HepG2 (cell line): Measurements from ENCODE around the gene POLR2F. TPM values are rescaled to one million over a fixed set of nuclear protein-coding genes. Genes with fewer than 3 reads are reported as not detected.

Experiments used
- ATAC-seq: fragments of 200-7000 bp; cut with Tn5 transposase; 3 replicates; pipeline ENCODE4 v1.9.1; 2020; ENCODE audit warnings: mild to moderate bottlenecking, moderate library complexity
- BruUV-seq: library from RNA; stranded (reverse); fragments of 400-500 nt; replicated peaks from 2 replicates; lab custom pipeline; 2021; lab: Mats Ljungman, UMichigan
- CTCF ChIA-PET: fragments of 300-600 bp; formaldehyde crosslinking; extraction: SDS; loops from one replicate; lab custom pipeline; 2021; ENCODE audit warnings: low total read pairs, inconsistent platforms, low intra/inter-chr PET ratio; lab: Yijun Ruan, JAX
- POLR2A ChIA-PET: fragments of 350-600 bp; sonication (Branson Sonifier 250); formaldehyde crosslinking; loops from one replicate; lab custom pipeline; 2020; ENCODE audit warnings: antibody characterized with exemption, inconsistent platforms; lab: Yijun Ruan, JAX
- DNase-seq: peaks from one replicate; pipeline ENCODE4 v3.0.0-alpha.2; 2015; ENCODE audit warnings: low spot score
- FAIRE-seq: peaks from 3 replicates; lab custom pipeline; 2011; peaks lifted over from hg19 to GRCh38; lab: Jason Lieb, UNC
- H2AFZ ChIP-seq: one replicate; pipeline ENCODE4 v1.6.1; 2011; ENCODE audit warnings: low read length, inconsistent platforms
- H3K27ac ChIP-seq: fragments of 300-600 bp; 3 replicates; pipeline ENCODE4 v1.8.0; 2011; ENCODE audit warnings: mixed run types, mild to moderate bottlenecking, mixed read lengths, low read length, inconsistent platforms; ENCODE audit not compliant: insufficient read depth; ENCODE audit errors: extremely low read length
- H3K27me3 ChIP-seq, 2 experiments: fragments of 200-600 bp in 1 of 2; 2 replicates in 1 of 2; 3 replicates in 1 of 2; pipeline versions ENCODE4 v1.6.0 to v1.8.0; 2011; ENCODE audit warnings: low read length in 2 of 2, mild to moderate bottlenecking in 2 of 2, moderate library complexity in 2 of 2, inconsistent platforms in 1 of 2; ENCODE audit not compliant: insufficient read depth in 2 of 2, control insufficient read depth in 1 of 2
- H3K36me3 ChIP-seq, 2 experiments: fragments of 200-600 bp in 1 of 2; replicated peaks in 1 of 2; 2 replicates in 1 of 2; 3 replicates in 1 of 2; pipeline versions ENCODE4 v1.5.1 to v1.8.0; 2011; ENCODE audit warnings: low read length in 2 of 2, inconsistent platforms in 1 of 2; ENCODE audit not compliant: insufficient read depth in 2 of 2, control insufficient read depth in 1 of 2
- H3K4me1 ChIP-seq: 2 replicates; pipeline ENCODE4 v1.5.1; 2012; ENCODE audit warnings: low read length, inconsistent platforms; ENCODE audit not compliant: insufficient read depth
- H3K4me2 ChIP-seq: 2 replicates; pipeline ENCODE4 v1.6.0; 2011; ENCODE audit warnings: low read depth, low read length, inconsistent platforms
- H3K4me3 ChIP-seq, 3 experiments: fragments of 200-600 bp in 1 of 3; sonication (generic), shearing (Covaris generic) in 1 of 3; replicated peaks in 1 of 3; 2 replicates each; pipeline ENCODE4 v1.5.1; 2011 to 2016; ENCODE audit warnings: low read length in 3 of 3, inconsistent platforms in 2 of 3, low read depth in 2 of 3, mild to moderate bottlenecking in 2 of 3, control low read depth in 1 of 3, mixed read lengths in 1 of 3; ENCODE audit not compliant: insufficient read depth in 1 of 3
- H3K79me2 ChIP-seq: one replicate; pipeline ENCODE4 v1.6.1; 2011; ENCODE audit warnings: low read length, inconsistent platforms; ENCODE audit not compliant: insufficient read depth
- H3K9ac ChIP-seq: 2 replicates; pipeline ENCODE4 v1.6.0; 2011; ENCODE audit warnings: mild to moderate bottlenecking, low read depth, low read length, inconsistent platforms; ENCODE audit not compliant: insufficient read depth
- H3K9me3 ChIP-seq: 2 replicates; pipeline ENCODE4 v1.5.1; 2012; ENCODE audit warnings: mild to moderate bottlenecking, low read length
- H4K20me1 ChIP-seq: 2 replicates; pipeline ENCODE4 v1.6.0; 2011; ENCODE audit warnings: inconsistent platforms, mild to moderate bottlenecking, low read length, moderate library complexity; ENCODE audit not compliant: insufficient read depth
- CTCF ChIP-seq: sonication (generic); formaldehyde crosslinking; IDR thresholded peaks from 2 replicates; pipeline ENCODE4 v1.5.0; 2020; ENCODE audit warnings: mild to moderate bottlenecking, missing genetic modification reagents, moderate library complexity
- MTA1 ChIP-seq: sonication (generic); formaldehyde crosslinking; IDR thresholded peaks from 2 replicates; pipeline ENCODE4 v1.4.0; 2020; ENCODE audit warnings: missing genetic modification reagents, mild to moderate bottlenecking, borderline replicate concordance
- MYNN ChIP-seq: sonication (generic); formaldehyde crosslinking; IDR thresholded peaks from 2 replicates; pipeline ENCODE4 v1.4.0; 2020; ENCODE audit warnings: mild to moderate bottlenecking, low read depth, missing genetic modification reagents
- PHF21A ChIP-seq: sonication (generic); formaldehyde crosslinking; IDR thresholded peaks from 2 replicates; pipeline ENCODE4 v1.5.0; 2020; ENCODE audit warnings: mild to moderate bottlenecking, missing genetic modification reagents
- RCOR2 ChIP-seq: IDR thresholded peaks from 2 replicates; pipeline ENCODE4 v1.6.1; 2016; ENCODE audit warnings: missing biosample characterization, missing genetic modification reagents
- SMARCE1 ChIP-seq: fragments of 450-650 bp; IDR thresholded peaks from 2 replicates; pipeline ENCODE4 v1.6.1; 2017; ENCODE audit warnings: borderline replicate concordance
- XRCC5 ChIP-seq: fragments of 200-400 bp; formaldehyde crosslinking; optimal IDR thresholded peaks from 2 replicates; pipeline ENCODE3; 2017; ENCODE audit warnings: mild to moderate bottlenecking, low read length
- ZNF772 ChIP-seq: sonication (generic); formaldehyde crosslinking; IDR thresholded peaks from 2 replicates; pipeline ENCODE4 v1.5.0; 2020; ENCODE audit warnings: mild to moderate bottlenecking, missing genetic modification reagents
- ZNF891 ChIP-seq: sonication (generic); formaldehyde crosslinking; IDR thresholded peaks from 2 replicates; pipeline ENCODE4 v1.5.0; 2020; ENCODE audit warnings: mild to moderate bottlenecking, missing genetic modification reagents
- WGBS: methylation state at CpG from one replicate; pipeline ENCODE4 v1.1.6; 2017; ENCODE audit warnings: low lambda C conversion rate; 5-methylcytosine and 5-hydroxymethylcytosine counted together
- in situ Hi-C: cut with HindIII; loops from 2 replicates; pipeline ENCODE4 v1.10.0; 2017; ENCODE audit warnings: low pct_unique_long_range_greater_than_20kb; ENCODE audit not compliant: extremely low pct_ligation_motif_present
- intact Hi-C: fragments of 100-400 bp; cut with micrococcal nuclease; formaldehyde crosslinking; loops from one replicate; pipeline ENCODE4 v1.10.0; 2022; ENCODE audit not compliant: unreplicated experiment
- polyA plus RNA-seq, 8 experiments: library from polyadenylated mRNA; depleted of rRNA in 3 of 8; stranded (reverse) in 7 of 8; unstranded in 1 of 8; fragments of >200 nt; fragmentation: Illumina TruSeq in 4 of 8; extraction: Trizol in 4 of 8; gene quantifications; 2 replicates each; pipeline versions ENCODE4 v1.2.1 to v1.2.3, GENCODE V29; 2011 to 2016; ENCODE audit warnings: low read depth in 4 of 8, missing spikeins in 1 of 8, mixed read lengths in 1 of 8; ENCODE audit not compliant: insufficient read depth in 1 of 8
- total RNA-seq, 5 experiments: library from RNA; depleted of rRNA; stranded (reverse); fragments of >200 nt; fragmentation: Illumina TruSeq; extraction: Trizol; gene quantifications; 2 replicates each; pipeline ENCODE4 v1.2.3, GENCODE V29; 2016; ENCODE audit warnings: low read depth in 1 of 5
- TF ChIP-seq, protein P1 (sequence below): sonication (generic); formaldehyde crosslinking; IDR thresholded peaks from 2 replicates; pipeline ENCODE4 v1.8.0; 2022; ENCODE audit warnings: mild to moderate bottlenecking, missing genetic modification reagents
- TF ChIP-seq, protein P2 (sequence below): sonication (generic); formaldehyde crosslinking; IDR thresholded peaks from 2 replicates; pipeline ENCODE4 v1.4.0; 2020; ENCODE audit warnings: missing genetic modification reagents, borderline replicate concordance
- TF ChIP-seq, protein P3 (sequence below): sonication (generic); formaldehyde crosslinking; IDR thresholded peaks from 2 replicates; pipeline ENCODE4 v1.4.0; 2020; ENCODE audit warnings: missing genetic modification reagents

POLR2F gene
- total and polyA plus RNA-seq, 2 of the 13 experiments (the other 11 are each of a cell fraction or from before 2014, with no cell fraction given) = 135 to 158 TPM

DNA sequence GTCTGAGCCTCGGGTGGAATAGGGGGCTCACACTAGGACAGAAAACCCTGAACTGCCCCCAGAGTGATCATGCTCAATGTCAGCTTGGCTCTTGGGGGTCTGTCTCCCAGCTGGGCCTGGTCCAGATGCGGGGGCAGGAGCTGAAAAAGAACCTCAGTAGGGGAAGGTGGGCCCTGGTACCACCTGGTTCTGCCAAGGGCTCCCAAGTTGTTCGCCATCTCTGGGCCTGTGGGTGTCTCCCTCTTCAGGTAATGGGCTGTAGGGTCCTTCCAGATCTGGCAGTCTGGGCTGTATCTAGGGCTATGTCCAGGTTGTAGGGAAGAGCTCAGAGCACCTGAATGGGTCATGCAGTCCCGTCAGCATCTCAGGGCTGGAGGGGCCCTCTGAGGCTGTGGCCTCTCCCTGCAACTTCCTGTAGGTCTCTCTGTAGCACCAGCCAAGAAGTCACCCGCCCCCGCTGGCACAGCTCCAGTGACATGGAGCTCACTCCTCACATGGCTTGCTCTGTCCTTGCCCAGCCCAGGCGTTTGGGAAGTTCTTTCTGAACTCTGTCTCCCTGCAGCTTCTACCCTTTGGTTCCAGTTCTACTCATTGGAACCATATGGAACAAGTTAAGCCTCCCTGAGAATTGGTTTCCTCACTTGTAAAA, 63.9 kb downstream of the POLR2F start:
- Histone ChIP-seq H2AFZ (peak overlapping the region; percentile 30), H3K4me3 (peak overlapping the region in 1 of 3 experiments; percentile 31; a peak in 1 of 6 replicates), H3K9me3 (no peaks in the 10 kb centered on the region; the same call in 1 of the 2 replicates), H3K36me3 (no peaks in the 10 kb centered on the region), H3K79me2 (no peaks in the 10 kb centered on the region), H3K4me2 (peak overlapping the region; percentile 66), H3K9ac (no peak overlapping the region), H3K4me1 (peaks cover 70% of the 10 kb centered on the region), H3K27me3 (no peaks in the 10 kb centered on the region), H3K27ac (peak overlapping the region; percentile 25), H4K20me1 (no peaks in the 10 kb centered on the region)
- DNase-seq (no peak), ATAC-seq (peak; percentile 65), FAIRE-seq (no peak)
- POLR2A ChIA-PET = interaction anchor here (1.0 kb wide), 1 partner anchor 201 kb away, joined by 3 read pairs; no protein-coding TSS in a partner anchor
- 33% methylated on average over 5 of the region's 7 CpGs for WGBS
- in situ Hi-C loops = no loop called here
- intact Hi-C loops = no loop called here
- BruUV-seq = no TSS peak
- CTCF ChIA-PET = no interaction called here
- TF ChIP-seq, protein P1, sequence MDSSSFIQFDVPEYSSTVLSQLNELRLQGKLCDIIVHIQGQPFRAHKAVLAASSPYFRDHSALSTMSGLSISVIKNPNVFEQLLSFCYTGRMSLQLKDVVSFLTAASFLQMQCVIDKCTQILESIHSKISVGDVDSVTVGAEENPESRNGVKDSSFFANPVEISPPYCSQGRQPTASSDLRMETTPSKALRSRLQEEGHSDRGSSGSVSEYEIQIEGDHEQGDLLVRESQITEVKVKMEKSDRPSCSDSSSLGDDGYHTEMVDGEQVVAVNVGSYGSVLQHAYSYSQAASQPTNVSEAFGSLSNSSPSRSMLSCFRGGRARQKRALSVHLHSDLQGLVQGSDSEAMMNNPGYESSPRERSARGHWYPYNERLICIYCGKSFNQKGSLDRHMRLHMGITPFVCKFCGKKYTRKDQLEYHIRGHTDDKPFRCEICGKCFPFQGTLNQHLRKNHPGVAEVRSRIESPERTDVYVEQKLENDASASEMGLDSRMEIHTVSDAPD = no peak
- TF ChIP-seq CTCF (CRISPR knock-in tag) = peak; percentile 37; the same call in 1 of the 2 replicates
- TF ChIP-seq MTA1 (CRISPR knock-in tag) = 0 out of 2 replicates have a peak, but pooled peaks have one; percentile 0
- TF ChIP-seq, protein P2, sequence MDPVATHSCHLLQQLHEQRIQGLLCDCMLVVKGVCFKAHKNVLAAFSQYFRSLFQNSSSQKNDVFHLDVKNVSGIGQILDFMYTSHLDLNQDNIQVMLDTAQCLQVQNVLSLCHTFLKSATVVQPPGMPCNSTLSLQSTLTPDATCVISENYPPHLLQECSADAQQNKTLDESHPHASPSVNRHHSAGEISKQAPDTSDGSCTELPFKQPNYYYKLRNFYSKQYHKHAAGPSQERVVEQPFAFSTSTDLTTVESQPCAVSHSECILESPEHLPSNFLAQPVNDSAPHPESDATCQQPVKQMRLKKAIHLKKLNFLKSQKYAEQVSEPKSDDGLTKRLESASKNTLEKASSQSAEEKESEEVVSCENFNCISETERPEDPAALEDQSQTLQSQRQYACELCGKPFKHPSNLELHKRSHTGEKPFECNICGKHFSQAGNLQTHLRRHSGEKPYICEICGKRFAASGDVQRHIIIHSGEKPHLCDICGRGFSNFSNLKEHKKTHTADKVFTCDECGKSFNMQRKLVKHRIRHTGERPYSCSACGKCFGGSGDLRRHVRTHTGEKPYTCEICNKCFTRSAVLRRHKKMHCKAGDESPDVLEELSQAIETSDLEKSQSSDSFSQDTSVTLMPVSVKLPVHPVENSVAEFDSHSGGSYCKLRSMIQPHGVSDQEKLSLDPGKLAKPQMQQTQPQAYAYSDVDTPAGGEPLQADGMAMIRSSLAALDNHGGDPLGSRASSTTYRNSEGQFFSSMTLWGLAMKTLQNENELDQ = no peak
- TF ChIP-seq, protein P3, sequence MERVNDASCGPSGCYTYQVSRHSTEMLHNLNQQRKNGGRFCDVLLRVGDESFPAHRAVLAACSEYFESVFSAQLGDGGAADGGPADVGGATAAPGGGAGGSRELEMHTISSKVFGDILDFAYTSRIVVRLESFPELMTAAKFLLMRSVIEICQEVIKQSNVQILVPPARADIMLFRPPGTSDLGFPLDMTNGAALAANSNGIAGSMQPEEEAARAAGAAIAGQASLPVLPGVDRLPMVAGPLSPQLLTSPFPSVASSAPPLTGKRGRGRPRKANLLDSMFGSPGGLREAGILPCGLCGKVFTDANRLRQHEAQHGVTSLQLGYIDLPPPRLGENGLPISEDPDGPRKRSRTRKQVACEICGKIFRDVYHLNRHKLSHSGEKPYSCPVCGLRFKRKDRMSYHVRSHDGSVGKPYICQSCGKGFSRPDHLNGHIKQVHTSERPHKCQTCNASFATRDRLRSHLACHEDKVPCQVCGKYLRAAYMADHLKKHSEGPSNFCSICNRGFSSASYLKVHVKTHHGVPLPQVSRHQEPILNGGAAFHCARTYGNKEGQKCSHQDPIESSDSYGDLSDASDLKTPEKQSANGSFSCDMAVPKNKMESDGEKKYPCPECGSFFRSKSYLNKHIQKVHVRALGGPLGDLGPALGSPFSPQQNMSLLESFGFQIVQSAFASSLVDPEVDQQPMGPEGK (CRISPR knock-in tag) = peak; percentile 30; the same call in 1 of the 2 replicates
- peak; percentile 23 for TF ChIP-seq XRCC5
- 0 out of 2 replicates have a peak, but pooled peaks have one; percentile 45 for TF ChIP-seq ZNF891
- TF ChIP-seq PHF21A (CRISPR knock-in tag) = no peak
- TF ChIP-seq ZNF772 (CRISPR knock-in tag) = peak; percentile 29; the same call in 1 of the 2 replicates
- TF ChIP-seq MYNN (CRISPR knock-in tag) = no peak
- no peak for TF ChIP-seq RCOR2 (CRISPR knock-in tag)
- no peak for TF ChIP-seq SMARCE1
